ENCODE measurements around the gene EXT2. TPM values are rescaled to one million over a fixed set of nuclear protein-coding genes. Genes with fewer than 3 reads are reported as not detected.

Gene EXT2
- total RNA-seq, 1 donor from 2014 or later, result 58.7 TPM

DNA sequence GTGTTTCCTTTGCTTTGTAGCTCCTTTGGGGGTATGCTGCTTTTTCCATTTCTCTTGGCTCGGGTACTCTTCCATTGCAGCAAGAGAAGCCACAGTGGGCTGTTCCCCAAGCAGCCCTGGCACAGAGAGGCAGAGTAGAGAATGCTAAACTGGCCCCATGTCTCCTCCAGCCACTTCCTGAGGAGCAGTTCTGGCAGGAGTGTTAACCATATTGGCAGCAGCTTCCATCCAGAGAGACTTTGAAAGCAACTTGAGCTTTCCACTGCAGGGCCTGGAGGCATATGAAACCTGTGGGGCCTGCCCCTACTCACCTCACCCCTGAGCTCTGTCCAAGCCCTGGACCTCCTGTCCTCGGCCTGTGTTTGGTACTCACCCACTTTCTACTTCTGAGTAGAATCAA lies 152.6 kb downstream of the EXT2 start:
- ATAC-seq, result peak; percentile 80
- DNase-seq (ENCODE audit: low spot score), result no peak

DNA sequence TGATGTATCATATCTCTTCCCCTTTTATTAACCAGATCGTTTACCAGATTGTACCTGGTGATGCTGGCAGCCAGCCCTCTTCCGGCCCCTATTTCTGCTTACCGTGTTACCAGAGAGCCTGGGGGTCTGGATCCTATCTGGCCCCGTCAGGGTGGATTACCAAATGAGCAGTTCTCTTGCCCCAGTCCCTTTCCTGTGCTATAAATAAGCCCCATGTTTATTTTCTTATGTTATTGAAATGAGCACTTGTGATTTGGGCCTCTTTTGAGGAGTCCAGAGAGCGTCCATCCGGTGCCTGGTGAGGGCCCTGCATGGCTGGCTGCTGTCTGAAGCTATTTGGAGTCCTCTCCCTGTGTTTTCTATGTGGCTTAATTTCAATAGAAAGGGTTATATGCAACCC lies 154.9 kb downstream of the EXT2 start:
- no peak for ATAC-seq
- no peak for DNase-seq (ENCODE audit: low spot score)
- intact Hi-C loops (cut with DNase I), result no loop called here

More for the DNA sequence above, 152.6 kb downstream of the EXT2 start:
- intact Hi-C loops (cut with DNase I), result no loop called here

DNA sequence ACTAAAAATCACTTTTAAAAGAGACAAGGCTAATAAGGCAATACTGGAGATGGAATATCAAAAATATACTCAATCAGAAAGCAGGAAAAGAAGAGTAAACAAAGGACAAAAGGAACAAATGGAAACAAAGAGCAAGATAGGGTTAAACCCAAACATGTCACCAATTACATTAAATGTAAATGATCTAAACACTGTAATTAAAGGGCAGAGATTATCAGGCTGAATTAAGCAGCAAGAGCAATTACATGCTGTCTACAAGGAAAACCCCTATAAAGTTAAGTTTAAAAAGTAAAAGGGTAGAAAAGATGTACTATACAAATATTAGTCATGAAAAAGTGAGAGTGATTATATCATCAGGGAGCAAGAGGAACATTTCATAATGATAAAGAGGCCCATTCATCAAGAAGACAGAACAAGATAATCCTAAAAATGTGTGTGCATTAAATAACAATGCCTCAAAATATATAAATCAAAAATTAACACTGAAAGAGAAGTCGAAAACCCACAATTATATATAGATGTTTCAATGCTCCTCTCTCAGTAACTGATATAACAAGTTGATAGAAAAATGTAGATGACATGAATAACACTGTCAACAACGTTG lies 157.6 kb downstream of the EXT2 start:
- intact Hi-C loops (cut with DNase I), result no loop called here
- no peak for ATAC-seq
- no peak for DNase-seq (ENCODE audit: low spot score)

DNA sequence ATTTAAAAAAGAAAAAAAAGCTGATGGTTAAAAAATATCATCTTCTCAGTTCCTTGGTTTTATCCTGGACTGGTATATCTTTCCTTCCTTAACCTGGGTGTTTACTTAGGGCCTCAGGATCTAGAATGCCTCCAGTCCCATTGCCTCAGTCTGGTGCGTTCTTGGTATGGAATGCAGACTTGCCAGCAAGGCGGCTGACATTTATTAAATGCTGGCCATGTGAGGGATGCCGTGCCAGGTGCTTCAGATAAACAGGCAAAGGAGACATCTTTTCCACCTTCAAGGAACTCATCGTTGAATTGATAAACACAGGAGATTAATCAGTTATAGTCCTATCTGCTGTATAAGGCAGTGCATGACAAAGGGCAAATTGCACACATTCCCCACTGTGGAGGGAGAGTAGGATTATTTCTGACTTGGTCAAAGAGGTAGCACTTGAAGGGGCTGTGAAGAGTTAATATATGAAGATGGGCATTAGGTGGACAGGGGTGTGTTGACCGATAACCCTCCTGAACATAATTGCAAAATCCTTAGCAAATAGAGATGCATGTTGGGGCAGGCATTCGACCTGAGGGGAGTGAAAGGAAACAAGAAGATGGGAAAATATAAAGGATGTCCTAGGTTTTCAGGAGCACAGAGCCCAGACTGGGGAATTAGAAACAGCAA lies 160.1 kb downstream of the EXT2 start:
- no peak for DNase-seq (ENCODE audit: low spot score)
- no peak for ATAC-seq
- intact Hi-C loops (cut with DNase I), result no loop called here

DNA sequence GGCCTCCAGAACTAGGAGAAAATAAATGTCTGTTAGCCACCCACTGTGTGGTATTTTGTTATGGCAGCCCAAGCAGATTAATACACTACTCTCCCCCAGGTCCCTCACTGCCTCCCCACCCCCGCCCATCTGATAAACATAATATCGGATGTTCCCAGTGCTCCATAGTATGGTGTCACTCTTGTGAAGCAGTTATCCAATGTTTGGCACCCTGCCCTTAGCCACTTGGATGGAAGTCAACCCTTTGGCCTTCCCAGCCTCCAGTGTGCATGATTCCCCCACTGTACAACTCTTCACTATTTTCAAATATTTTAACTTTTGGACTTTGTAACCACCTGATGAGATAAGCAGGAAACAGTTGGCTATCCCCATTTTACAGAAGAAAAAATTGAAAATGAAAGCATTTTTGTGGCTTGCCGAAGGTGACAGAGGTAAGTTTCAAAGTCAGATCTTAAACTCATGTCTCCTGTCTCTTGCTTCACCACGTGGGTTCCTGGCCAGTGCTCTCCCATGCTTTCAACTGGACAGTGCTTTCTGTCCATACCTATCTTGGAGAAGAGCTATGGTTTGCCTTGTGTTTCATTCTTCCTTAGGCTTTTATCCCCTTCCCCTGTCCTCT lies 161.3 kb downstream of the EXT2 start:
- ATAC-seq (no peak), DNase-seq (ENCODE audit: low spot score) (peak; percentile 62)
- intact Hi-C loops (cut with DNase I), result no loop called here

DNA sequence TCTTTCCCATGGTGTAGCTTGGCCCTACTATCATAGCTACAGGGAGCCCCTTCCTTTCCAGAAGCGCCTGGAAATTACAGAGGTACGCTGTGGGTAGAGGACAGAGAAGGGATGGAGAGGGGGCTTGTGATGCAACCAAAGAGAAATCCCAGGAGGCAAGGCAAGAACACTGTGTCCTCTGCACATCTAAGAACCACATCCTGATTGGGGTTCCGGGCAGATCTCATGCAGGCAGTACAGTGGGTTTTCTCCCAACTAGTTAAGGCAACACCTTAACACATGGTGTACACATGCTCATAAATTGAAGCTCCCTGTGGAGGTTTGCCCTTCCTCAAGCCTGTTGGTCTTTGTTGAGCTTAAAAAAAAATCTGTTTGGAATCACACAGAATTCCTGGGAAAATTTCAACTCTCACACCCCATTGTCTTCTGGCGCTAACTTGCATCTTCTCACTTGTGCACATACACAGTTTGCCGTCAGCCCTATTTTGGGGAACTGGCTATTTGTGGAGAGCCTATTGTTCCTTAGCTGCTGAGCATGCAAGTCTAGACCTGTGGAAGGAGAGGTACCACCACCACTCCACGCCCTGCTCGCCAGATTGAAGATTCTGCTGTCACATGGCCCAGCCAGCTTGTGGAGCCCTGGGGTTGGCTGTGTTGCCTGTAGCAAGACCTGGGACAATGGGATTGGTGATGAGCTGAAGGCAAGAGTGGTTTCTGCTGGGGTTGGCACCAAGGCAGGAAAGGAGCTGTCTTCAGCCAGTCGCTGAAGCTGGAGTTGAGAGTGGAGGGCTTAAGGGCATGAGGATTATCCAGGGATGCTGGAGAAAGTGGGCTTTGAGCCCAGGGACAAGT lies 162.1 kb downstream of the EXT2 start:
- intact Hi-C loops (cut with DNase I), result no loop called here
- ATAC-seq (peak; percentile 50), DNase-seq (ENCODE audit: low spot score) (no peak)

DNA sequence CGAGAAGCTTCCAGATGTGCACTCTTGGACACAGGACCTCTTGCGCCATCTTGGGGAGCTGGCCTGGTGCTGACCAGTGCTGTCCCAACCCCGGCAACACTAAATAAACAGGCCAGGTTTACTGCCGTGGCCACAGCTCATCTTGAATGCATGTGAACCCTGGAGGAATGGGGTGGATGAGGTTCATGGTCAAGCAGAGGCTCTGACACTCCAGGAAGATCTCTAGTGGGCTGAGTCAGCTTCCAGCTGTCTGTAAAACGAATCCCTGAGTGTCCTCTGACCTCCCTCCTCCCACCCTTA lies 162.7 kb downstream of the EXT2 start:
- intact Hi-C loops (cut with DNase I), result no loop called here
- DNase-seq (ENCODE audit: low spot score), result no peak
- ATAC-seq, result peak; percentile 49

DNA sequence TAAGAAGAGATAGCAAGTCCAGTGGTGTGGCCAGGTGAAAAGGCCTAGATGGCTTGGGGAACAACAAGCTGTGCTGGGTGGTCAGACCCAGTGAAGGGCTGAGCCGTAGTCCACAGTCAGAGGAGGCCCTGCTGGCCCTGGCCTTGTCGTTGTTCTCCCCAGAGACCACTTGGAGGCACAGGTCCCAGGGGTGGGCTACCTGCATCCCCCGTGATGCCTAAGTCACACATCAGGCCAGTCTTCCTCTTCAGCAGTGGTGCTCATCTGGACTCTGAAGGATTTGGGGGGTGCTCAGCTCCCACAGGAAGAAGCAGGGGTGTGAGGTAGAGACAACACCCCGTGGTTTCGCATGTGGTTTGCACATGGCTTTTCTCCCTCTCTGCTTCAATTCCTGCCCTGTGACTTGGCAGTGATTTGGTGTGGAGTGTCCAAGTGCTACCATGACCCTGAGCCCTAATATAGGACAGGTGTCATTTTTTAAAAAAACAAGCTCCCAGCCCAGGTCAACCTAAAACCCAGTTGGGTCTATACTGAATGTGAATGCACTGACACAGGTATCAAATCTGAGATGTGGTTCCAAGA lies 163.5 kb downstream of the EXT2 start:
- no peak for ATAC-seq
- DNase-seq (ENCODE audit: low spot score), result no peak
- intact Hi-C loops (cut with DNase I), result no loop called here

DNA sequence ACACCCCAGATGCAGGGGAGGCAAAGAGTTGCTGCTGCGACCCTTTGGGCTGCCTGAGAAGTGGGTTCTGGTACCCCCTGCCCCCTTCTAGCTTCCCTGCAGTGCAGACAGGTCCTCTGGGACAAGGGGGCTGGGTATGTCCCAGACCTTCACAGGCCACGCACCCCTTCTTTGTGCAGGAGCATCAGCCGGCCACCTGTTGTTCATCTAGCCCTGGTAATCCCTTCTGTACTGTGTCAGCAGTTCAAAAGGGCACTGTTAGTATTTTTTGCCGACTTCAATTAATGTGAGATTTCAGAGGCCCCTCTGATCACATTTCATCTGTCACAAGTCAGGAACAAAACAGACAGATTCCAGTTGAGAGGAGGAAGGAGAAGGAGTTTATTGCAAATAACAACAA lies 164.6 kb downstream of the EXT2 start:
- intact Hi-C loops (cut with DNase I), result no loop called here
- no peak for ATAC-seq

DNA sequence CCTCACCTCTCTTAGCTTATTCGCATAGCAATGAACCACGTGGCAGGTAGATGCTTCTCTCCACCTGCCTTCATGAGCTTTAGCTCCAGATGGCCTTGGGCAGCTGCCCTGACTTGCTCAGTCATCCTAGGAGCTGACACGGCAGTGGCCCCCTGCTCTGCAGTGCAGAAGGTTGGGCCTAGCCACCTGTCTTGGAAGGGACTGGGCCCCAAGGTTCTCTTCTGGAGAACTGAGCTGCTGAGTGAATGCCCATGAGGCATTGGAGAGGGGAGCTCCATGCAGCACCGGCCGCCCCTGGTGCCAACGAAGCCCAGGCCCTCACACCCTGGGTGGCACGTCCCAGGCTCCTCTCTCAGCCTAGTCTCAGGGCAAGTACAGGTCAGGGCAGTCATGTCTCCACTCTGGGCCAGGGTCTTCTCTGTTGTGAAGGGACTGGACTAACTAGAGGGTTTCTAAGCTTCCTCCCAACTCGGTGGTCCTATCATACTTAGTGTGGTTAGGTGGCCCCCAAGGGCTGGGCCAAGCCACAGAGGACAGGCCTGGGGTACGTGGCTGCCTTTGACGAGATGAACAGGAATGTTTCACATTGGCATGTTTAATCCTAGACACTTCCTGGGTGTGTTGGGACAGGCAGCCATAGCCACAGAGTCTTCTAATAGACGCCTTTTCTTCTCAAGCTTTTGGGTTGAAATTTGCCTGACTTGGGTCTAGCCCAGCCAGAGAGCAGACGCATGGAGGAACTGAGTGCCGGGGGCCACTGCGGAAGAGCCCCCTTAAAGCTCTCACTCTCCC lies 166.5 kb downstream of the EXT2 start:
- intact Hi-C loops (cut with DNase I), result no loop called here
- no peak for ATAC-seq
- DNase-seq (ENCODE audit: low spot score), result no peak

More for the DNA sequence above, 164.6 kb downstream of the EXT2 start:
- no peak for DNase-seq (ENCODE audit: low spot score)

DNA sequence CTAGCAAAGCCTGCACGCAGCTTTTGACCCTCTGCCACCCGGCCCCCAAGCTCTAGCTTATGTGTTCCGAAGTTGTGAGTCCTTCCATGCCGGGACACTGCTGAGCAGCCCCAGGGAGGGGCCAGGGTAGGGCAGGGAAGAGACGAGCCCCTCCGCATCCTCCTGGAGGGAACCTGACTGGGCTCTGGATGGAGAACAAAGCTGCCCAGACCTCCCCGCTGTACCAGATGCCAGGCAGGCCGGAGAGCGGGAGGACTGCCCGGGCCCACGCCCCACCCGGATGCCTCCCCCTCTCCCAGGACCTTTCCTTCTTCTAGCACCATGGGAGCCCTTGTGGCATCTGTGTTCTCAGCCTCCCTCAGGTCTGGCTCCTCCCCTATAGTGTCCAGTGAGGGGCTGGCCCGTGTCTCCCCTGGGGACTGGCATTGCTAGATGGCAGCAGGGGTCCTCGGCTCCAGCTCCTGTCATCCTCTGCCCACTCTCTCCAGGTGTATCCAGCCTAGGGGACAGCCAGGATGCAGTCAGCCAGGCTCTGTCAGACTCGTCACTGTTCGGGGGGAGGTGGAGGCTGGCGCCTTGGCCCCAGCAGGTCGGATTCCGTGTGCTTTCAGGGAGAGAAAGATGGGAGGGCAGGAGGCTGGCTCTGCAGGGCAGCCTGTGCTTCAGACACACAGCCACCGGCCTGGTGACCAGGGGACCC lies 168.4 kb downstream of the EXT2 start:
- intact Hi-C loops (cut with DNase I), result no loop called here
- ATAC-seq, result no peak

DNA sequence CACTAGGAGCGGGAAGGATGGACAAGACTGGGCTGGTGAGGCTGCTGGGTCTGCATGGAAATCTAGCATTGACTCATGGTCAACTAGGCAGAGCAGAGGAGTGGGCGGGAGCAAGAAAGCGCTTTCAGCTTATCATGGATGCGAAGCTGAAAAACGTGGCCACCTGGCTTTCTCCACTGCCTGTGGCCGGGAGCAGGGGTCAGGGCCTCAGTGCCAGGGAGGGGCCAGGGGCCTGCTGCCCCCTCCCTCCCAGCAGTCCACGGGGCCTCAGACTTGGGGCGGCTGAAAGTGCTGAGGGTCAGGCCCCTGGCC lies 168.9 kb downstream of the EXT2 start:
- no peak for DNase-seq (ENCODE audit: low spot score)
- no peak for ATAC-seq
- intact Hi-C loops (cut with DNase I), result no loop called here

More for the DNA sequence above, 168.4 kb downstream of the EXT2 start:
- DNase-seq (ENCODE audit: low spot score), result no peak

DNA sequence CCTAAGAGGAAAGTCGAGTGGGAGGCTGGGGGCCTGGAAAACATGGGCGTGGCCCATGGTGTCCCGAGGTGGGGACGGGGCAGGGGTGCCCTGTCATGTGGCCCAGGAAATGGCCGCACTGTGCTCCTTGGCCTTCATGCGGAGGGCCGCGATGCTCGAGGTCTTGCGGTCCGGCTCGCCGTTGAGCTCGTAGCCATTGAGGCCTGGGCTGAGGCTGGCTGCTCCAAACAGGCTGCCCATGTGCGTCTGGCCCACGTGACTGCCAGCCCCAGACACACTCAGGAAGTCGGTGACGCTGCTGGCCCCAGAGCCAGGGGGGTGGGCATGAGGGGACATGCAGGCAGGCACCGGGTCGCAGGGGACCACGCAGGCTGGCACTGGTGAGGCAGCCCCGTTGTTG lies 169.3 kb downstream of the EXT2 start:
- ATAC-seq, result no peak
- intact Hi-C loops (cut with DNase I), result no loop called here

DNA sequence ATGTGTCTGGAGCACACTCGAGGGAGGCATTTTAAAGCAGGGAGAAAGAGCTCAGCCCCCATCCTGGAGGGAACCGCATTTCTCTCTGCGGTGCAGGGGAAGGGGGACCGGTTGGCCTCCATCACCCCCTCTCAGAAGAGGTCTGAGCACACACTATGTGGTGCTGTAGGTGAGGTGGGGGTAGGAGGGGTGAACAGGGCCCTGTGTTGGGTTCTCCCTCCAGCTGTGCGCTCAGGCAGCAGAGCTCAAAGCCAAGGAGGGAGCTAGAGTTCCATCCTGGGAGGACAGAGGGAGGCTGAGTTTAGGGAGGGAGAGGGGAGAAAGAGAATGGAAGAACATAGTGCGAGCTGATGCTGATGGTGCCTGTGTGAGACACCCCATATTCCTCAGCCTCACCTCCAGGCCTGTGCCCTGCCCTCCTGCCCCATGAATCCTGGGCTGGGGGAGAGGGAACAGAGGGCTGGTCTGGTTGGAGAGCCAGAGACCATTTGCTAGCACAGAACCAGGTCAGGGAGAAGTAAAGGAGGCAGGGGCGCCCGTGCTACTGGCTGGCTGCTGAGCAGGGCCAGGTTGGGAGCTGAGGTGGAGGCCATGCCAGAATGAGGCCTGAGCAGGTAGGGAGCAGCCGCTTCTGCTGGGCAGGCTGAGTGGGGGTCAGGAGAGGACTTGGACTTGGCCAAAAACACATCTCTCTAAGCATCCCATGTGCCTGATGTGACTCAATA lies 170.7 kb downstream of the EXT2 start:
- DNase-seq (ENCODE audit: low spot score) (peak; percentile 21), ATAC-seq (no peak)
- intact Hi-C loops (cut with DNase I), result no loop called here

More for the DNA sequence above, 169.3 kb downstream of the EXT2 start:
- DNase-seq (ENCODE audit: low spot score), result no peak

DNA sequence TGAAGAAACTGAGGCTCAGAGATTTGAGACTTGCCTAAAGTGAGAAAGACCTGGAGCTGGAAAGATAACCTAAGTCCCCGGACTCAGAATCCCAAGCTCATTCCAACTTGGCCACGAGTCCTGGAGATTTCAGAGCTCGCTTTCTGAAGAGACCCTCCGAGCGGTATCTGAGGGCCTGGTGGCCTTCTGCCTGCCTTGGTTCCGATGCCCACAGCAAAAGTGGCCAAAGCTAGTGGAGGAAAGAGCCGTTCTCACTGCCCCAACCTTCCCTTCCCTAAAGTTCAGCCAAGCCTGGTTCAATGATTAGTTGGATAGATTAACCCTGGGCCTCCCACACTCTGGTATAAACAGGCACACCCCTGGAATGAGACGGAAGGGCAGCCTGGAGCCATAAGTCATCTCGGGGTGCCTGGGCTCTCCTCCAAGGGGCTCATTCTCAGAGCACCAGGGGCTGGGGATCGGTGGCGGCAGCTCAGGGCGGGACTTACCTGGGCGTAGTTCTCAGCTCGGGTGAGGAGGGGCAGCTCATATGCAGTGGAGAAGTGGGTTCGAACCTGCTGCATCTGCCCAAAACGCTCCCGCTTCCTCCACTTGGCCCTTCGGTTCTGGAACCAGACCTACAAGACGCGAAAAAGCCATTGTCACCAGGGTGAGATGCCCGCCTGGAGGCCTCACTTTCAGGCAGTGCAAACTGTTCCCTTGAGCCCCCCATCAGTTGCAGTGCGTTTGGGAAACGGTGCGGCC lies 171.7 kb downstream of the EXT2 start:
- intact Hi-C loops (cut with DNase I), result no loop called here
- ATAC-seq (no peak), DNase-seq (ENCODE audit: low spot score) (peak; percentile 50)

DNA sequence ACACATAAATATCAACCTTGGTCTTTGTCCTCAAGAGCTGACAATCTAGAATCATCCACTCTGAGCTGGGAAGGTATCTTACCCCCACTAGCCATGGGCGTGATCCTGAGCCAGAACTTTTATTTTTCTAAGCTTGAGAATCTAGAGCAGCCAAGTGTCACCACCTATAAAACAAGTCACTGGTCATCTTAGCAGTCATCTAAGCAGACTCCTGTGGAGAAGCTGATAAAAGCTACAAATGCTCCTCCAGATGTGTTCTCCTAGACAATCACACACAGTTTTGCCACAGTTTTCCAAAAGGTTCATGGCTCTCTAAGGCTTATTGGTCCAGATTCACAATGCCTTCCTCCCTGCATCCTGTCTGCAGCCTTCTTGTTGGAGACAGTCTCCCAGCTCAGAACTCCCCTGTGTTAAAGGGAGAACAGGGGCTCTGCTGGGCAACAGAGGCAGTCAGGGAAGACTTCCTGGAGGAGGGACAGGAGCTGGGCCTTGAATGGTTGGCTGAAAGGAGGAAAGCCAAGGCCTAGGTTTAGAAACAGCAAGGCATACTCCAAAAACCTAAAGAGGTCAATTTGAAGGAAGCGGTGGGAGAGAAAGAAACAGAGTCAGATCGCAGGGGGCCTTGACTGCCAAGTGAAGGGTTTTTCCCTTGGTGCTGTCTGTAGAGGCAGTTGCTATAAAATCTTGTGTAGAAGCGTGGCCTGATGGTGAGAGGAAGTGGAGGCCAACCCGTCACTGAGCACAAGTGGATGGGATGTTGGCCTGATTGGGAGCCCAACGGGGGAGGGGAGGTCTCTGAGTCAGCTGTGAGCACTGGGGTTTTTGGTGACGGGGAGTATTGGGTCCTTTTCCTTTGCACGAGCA lies 172.5 kb downstream of the EXT2 start:
- no peak for ATAC-seq
- intact Hi-C loops (cut with DNase I), result no loop called here
- peak; percentile 56 for DNase-seq (ENCODE audit: low spot score)
